VCaP (cell line): ENCODE data around the gene GGTLC2.

ENCODE experiments used
- H3K27ac ChIP-seq: fragments of 450-650 bp; 2 replicates; pipeline ENCODE4 v1.5.1; 2017
- CTCF ChIP-seq: fragments of 450-650 bp; conservative IDR thresholded peaks from 2 replicates; pipeline ENCODE4 v1.5.1; 2017; ENCODE audit warnings: mild to moderate bottlenecking, moderate library complexity

GGTLC2 gene

DNA sequence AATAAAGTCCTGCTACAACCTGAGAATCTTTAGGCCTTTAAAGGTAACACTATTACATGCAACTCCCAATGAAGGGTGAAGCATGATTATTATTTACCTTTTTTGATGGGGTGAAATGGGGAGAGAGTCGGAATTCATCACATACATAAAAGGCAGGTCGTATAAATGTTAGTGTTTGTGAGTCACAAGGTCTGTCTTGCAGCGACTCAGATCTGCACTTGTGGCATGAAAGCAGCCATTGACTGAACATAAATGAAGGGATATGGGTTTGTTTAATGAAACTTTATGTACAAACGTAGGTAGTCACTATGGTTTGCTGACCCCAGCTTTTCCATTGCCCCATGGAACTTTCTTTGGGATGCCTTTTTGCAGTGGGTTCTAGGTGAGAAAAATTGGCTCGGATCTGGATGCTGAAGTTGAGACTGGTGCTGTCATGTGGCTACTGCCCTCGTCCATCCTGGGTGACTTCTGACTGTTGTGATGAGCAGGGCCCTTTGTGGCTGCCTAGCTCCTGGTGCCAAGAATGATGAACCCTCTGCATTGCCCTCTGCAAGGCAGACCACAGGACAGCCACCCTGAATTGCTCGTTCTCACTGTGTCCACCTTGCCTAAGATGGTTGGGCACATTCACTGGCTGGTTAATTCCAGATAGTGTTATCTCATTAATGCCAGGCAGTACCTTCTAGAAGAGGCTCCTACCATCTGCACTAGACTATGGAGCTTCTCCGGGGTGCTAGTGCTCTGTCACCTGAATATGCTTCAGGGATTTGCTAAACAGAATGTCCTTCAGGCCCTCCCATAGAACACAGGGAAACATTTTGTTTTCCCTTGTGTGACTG lies 11.3 kb downstream of the GGTLC2 start:
- TF ChIP-seq CTCF = no peak
- H3K27ac ChIP-seq = no peak overlapping the region

- H3K27ac ChIP-seq = no peak overlapping the region
- no peak for TF ChIP-seq CTCF
Observed at GRCh38 chr22:22657712-22658111, 13.3 kb downstream of the GGTLC2 start.

DNA sequence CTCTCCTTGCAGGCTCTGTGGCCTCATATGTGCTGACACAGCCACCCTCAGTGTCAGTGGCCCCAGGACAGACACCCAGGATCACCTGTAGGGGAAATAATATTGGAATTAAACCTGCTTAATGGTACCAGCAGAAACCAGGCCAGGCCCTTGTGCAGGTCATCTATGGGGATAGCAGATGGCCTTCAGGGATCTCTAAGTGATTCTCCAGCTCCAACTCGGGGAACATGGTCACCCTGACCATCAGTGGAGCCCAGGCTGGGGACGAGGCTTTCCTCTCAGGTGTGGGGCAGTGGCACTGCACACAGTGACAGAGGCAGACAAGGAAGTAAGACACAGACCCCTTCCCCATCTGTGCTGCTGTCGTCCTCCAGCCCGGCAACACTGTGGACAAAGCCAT lies 16.9 kb downstream of the GGTLC2 start:
- no peak for TF ChIP-seq CTCF
- H3K27ac ChIP-seq = no peak overlapping the region

- no peak for TF ChIP-seq CTCF
- H3K27ac ChIP-seq = no peak overlapping the region
Observed at GRCh38 chr22:22662095-22662494, 17.7 kb downstream of the GGTLC2 start.

DNA sequence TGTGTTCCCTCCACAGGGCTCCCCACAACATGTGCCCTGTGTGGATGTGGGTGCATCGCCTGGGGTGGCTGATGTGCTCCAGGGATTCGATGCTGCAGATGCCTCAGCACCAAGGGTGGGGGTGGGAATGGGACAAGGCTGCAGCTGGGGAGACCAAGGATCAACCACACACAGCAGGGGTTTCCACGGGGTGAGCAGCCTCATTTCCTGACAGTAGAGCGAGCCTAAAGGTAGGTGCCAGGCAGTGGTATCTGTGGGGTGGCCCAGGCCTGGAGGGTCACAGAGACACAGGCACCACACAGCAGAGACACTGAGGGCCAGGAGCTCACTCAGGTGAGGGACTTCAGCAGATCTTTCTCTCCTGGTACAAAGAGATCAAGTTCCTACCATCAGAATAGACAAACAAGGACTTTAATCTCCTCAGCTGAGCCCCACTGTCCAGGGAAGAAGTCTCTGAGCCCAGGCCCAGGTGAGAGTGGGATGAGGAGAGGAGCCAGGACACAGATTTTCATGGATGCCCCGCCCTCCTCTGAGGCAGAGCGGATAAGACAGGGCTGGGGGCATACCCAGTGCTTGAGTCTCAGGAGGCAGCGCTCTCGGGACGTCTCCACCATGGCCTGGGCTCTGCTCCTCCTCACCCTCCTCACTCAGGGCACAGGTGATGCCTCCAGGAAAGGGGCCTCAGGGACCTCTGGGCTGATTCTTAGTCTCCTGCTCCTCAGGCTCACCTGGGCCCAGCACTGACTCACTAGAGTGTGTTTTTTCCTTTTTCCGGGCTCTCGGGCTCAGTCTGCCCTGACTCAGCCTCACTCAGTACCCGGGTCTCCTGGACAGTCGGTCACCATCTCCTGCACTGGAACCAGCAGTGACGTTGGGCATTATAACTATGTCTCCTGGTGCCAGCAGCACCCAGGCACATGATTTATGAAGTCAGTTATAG lies 19.7 kb downstream of the GGTLC2 start:
- TF ChIP-seq CTCF = no peak
- H3K27ac ChIP-seq = no peak overlapping the region

- TF ChIP-seq CTCF = peak; percentile 75
- H3K27ac ChIP-seq = no peak overlapping the region
Observed at GRCh38 chr22:22666307-22667091, 22.1 kb downstream of the GGTLC2 start.
